DOHH2 (cell line): ENCODE measurements around the gene AGXT.

ENCODE experiments used
- H3F3A ChIP-seq: fragments of 200-600 bp; sonication (generic), shearing (Covaris generic); 2 replicates; pipeline ENCODE4 v1.6.0; 2016; ENCODE audit warnings: antibody characterized with exemption, mild to moderate bottlenecking; ENCODE audit not compliant: control insufficient read depth, insufficient read depth
- H3K27ac ChIP-seq: fragments of 200-600 bp; sonication (generic); 2 replicates; pipeline ENCODE4 v1.5.1; 2014; ENCODE audit warnings: low read depth, mild to moderate bottlenecking, low read length, moderate library complexity
- H3K27me3 ChIP-seq: fragments of 200-600 bp; sonication (generic); 2 replicates; pipeline ENCODE4 v1.6.1; 2014; ENCODE audit warnings: mild to moderate bottlenecking, low read length, mixed read lengths; ENCODE audit not compliant: control insufficient read depth
- H3K36me3 ChIP-seq: fragments of 200-600 bp; sonication (generic); 2 replicates; pipeline ENCODE4 v1.6.1; 2014; ENCODE audit warnings: mild to moderate bottlenecking, low read length, moderate library complexity, mixed read lengths; ENCODE audit not compliant: control insufficient read depth
- H3K4me1 ChIP-seq: fragments of 200-600 bp; sonication (generic); 2 replicates; pipeline ENCODE4 v1.6.1; 2014; ENCODE audit warnings: mild to moderate bottlenecking, low read length, mixed read lengths; ENCODE audit not compliant: control insufficient read depth
- H3K4me2 ChIP-seq: fragments of 200-600 bp; sonication (generic); 2 replicates; pipeline ENCODE4 v1.6.0; 2014; ENCODE audit warnings: mild to moderate bottlenecking, low read length, moderate library complexity
- H3K4me3 ChIP-seq: fragments of 200-600 bp; sonication (generic); 2 replicates; pipeline ENCODE4 v1.5.1; 2014; ENCODE audit warnings: mild to moderate bottlenecking, low read length, mixed read lengths
- H3K79me2 ChIP-seq: fragments of 200-600 bp; sonication (generic); 2 replicates; pipeline ENCODE4 v1.6.1; 2014; ENCODE audit warnings: mild to moderate bottlenecking, low read length, mixed read lengths; ENCODE audit not compliant: control insufficient read depth
- H3K9me2 ChIP-seq: fragments of 200-600 bp; sonication (generic); replicated peaks from 2 replicates; pipeline ENCODE4 v1.6.1; 2014; ENCODE audit warnings: mild to moderate bottlenecking, low read length, mixed read lengths; ENCODE audit not compliant: control insufficient read depth
- H3K9me3 ChIP-seq: fragments of 200-600 bp; sonication (generic); 2 replicates; pipeline ENCODE4 v1.6.1; 2014; ENCODE audit warnings: antibody characterized with exemption, low read length, mixed read lengths; ENCODE audit not compliant: control insufficient read depth, insufficient read depth
- H4K20me1 ChIP-seq: fragments of 200-600 bp; sonication (generic); 2 replicates; pipeline ENCODE4 v1.6.0; 2014; ENCODE audit warnings: low read depth, mild to moderate bottlenecking, antibody characterized with exemption, low read length, moderate library complexity; ENCODE audit not compliant: control insufficient read depth, insufficient read depth
- CTCF ChIP-seq: fragments of 200-600 bp; sonication (generic); IDR thresholded peaks from one replicate; pipeline ENCODE4 v1.5.1; 2014; ENCODE audit warnings: antibody characterized with exemption, mild to moderate bottlenecking, low read depth, low read length; ENCODE audit not compliant: poor library complexity, severe bottlenecking
- EZH2phosphoT487 ChIP-seq: fragments of 200-600 bp; sonication (generic); IDR thresholded peaks from 2 replicates; pipeline ENCODE4 v1.6.1; 2017; ENCODE audit warnings: borderline replicate concordance, mild to moderate bottlenecking, antibody characterized with exemption, low read length, moderate library complexity, mixed read lengths

Gene AGXT

DNA sequence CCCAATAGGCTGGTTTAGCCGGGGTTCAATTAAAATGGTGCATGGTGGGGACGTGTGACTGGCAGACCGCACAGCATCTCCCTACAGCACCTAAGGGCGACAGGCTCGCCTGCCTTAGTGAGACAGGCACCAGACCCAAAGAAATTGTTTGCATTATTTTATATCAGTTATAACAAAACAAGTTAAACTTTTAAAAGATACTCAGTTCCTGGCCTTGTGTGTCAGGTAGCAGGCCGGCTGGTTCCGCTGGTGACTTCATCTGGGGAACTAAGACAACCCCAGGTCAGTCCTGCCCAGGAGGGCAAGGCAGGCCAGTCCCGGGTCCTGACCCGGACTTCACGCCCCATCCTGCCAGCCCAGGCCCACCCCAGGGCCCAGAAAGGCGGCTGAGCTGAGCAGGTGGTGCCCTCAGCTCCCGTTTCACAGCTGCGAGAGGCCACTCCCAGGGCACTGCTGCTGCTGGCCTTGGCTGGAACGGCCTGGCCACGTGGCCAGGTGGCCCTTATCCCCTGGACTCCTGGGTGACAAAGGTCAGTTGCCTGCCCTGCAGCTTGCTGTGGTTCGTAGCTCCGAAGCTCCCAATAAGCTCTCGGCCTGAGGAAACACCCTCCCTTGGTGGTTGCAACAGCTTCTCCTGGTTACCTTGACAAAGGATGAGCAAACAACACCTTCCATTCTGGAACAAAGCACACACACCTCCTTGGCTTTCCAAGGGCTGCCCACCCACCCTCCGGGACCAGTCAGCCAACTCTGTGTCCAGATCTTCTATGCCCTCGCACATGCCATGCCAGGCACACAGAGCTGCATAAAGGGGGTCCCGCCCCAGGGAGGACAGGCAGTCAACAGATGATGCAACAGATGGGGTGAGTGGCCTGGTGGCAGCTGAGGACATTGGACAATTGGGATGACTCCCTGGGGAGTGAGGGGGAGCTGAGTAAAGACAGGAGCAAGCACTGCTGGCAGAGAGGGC is 11.3 kb upstream of the AGXT start:
- Histone ChIP-seq H3K27ac (no peak overlapping the region), H3K4me2 (no peak overlapping the region), H4K20me1 (no peaks in the 10 kb centered on the region), H3K27me3 (peaks cover 7% of the 10 kb centered on the region), H3K9me3 (peaks cover 5% of the 10 kb centered on the region; the same call in 1 of the 2 replicates), H3K4me1 (no peaks in the 10 kb centered on the region), H3K4me3 (no peak overlapping the region), H3K36me3 (no peaks in the 10 kb centered on the region), H3K9me2 (no peaks in the 10 kb centered on the region), H3K79me2 (no peaks in the 10 kb centered on the region), H3F3A (no peaks in the 10 kb centered on the region)
- TF ChIP-seq CTCF (no peak), EZH2phosphoT487 (no peak)

- no peak overlapping the region for H3K27ac ChIP-seq
Measured at GRCh38 chr2:240858321-240858720, 10.3 kb upstream of the AGXT start.

DNA sequence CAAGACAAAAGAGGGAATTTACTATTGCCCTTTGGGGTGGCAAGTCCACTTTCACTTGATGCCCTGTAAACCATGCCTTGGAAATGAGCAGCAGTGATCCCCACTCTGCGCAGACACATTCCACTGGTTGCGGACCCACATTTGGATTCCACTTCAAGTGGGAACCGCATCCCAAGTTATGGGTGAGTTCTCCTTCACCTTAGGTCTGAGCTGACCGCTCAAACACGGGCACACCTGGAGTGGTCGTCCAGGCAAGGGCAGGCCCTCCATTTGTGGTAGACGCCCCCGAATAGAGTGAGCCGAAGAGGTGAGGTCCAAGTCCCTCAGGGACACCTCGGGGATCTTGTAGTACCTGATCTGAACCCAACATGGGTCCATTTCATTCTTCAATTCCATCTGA is 9.8 kb upstream of the AGXT start:
- no peak overlapping the region for H3K4me2 ChIP-seq

More at GRCh38 chr2:240858321-240858720, 10.3 kb upstream of the AGXT start:
- H3K27me3 ChIP-seq, result peaks cover 7% of the 10 kb centered on the region
- H3K9me2 ChIP-seq, result no peaks in the 10 kb centered on the region
- H3K4me2 ChIP-seq, result no peak overlapping the region
- no peaks in the 10 kb centered on the region for H3K4me1 ChIP-seq
- TF ChIP-seq EZH2phosphoT487, result no peak
- TF ChIP-seq CTCF, result no peak
- no peak overlapping the region for H3K4me3 ChIP-seq
- H4K20me1 ChIP-seq, result no peaks in the 10 kb centered on the region
- H3K36me3 ChIP-seq, result no peaks in the 10 kb centered on the region
- peaks cover 5% of the 10 kb centered on the region; the same call in 1 of the 2 replicates for H3K9me3 ChIP-seq
- no peaks in the 10 kb centered on the region for H3F3A ChIP-seq
- H3K79me2 ChIP-seq, result no peaks in the 10 kb centered on the region

More for the DNA sequence above, 9.8 kb upstream of the AGXT start:
- Histone ChIP-seq H3F3A (no peaks in the 10 kb centered on the region), H3K4me1 (no peaks in the 10 kb centered on the region), H4K20me1 (no peaks in the 10 kb centered on the region), H3K9me2 (no peaks in the 10 kb centered on the region), H3K36me3 (no peaks in the 10 kb centered on the region), H3K79me2 (no peaks in the 10 kb centered on the region), H3K27ac (no peak overlapping the region), H3K9me3 (peaks cover 5% of the 10 kb centered on the region; the same call in 1 of the 2 replicates), H3K4me3 (no peak overlapping the region), H3K27me3 (peaks cover 7% of the 10 kb centered on the region)
- TF ChIP-seq CTCF (no peak), EZH2phosphoT487 (no peak)
